ENCODE results near the gene PHLDB2.

PHLDB2 gene

DNA sequence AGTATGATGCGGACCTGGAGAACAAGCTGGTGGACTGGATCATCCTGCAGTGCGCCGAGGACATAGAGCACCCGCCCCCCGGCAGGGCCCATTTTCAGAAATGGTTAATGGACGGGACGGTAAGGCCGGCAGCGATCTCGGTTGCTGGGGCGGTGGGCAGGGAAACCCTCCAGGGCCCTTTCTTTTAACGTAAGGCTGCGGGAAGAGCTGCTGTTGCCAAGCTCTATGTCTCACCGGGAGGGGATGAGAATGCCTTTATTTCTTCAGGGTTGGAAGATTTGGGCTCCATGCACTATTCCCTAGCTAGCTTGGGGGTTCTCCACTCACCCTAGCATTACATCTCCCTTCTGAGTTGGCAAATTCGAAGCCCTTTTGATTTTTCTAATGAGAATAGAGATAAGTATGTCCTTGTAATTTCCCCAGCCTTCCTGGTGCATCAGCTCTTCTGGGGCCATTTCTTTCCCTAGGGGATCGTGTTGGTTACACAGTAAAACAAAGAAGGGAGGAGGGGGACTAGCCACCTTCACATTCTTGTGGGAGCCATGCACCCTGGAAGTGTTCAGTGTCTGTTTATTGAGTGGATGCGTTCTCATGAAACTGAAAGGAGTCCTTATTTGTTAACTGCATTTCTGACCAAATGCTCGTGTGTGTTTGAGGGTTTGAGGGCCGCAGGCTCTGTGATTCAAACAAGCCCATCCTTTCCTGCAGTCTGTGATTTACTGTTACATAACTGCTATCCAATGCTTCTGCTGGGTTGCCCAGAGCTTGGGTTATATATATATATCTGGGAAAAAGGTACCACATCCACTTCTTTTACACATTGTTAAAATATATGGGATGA is 140.6 kb downstream of the PHLDB2 start:
- no peak for DNase-seq (ENCODE audit: low spot score)

DNA sequence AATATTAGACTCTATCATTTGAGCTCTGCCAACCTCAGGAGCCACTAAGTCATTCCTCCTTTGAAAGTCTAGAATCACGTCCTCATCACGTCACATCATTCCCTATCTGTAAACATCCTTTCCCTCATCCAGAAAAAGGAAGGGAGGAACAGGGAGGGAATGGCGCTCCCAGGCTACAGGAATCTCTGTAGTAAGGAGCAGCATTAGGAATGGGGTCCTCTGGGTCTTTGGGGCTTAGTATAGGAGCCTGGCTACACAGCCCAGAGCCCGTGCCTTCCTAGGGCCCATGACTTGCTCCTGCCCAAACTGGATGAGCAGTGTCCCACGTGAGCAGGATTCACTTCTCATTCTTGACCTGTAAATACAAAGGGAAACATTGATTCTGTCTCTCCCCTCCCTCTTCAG is 141.3 kb downstream of the PHLDB2 start:
- DNase-seq (ENCODE audit: low spot score) = no peak

DNA sequence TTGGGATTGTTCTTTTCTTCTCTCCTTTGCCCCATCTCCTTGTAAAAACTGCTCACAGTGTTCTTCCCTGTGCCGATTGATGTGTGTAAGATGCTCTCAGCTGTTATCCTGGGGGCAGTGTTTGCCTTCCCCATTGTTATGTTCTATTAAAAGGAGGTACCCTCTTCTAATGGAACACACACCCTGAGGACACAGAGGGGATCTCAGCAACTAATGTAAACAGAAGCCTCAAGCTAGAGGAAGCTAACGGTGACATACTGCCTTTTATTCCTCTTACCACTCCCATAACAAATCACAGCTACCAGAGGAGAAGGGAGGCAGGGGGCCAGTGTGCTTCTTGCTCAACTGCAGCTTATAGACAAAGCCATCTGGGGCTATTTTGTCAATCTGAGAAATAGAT is 141.9 kb downstream of the PHLDB2 start:
- DNase-seq (ENCODE audit: low spot score) = no peak

DNA sequence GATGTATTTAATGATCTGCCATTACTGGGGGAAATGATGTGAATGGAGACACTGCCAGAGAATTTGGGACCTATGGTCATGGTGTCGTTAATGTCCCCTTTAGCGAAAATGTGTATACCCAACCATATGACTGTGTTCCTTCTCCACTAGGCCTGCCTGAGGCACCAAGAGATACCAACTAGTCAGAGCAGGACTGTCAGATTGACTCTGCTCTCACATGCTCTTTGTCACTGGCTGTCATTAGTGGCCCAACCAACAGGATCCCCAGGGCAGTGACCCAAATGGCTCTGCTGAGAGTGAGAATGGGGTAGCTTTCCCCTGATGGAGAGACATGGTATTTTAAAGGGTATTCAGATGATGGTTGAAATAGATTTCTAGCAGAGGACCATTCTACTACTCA is 142.5 kb downstream of the PHLDB2 start:
- DNase-seq (ENCODE audit: low spot score) = no peak

DNA sequence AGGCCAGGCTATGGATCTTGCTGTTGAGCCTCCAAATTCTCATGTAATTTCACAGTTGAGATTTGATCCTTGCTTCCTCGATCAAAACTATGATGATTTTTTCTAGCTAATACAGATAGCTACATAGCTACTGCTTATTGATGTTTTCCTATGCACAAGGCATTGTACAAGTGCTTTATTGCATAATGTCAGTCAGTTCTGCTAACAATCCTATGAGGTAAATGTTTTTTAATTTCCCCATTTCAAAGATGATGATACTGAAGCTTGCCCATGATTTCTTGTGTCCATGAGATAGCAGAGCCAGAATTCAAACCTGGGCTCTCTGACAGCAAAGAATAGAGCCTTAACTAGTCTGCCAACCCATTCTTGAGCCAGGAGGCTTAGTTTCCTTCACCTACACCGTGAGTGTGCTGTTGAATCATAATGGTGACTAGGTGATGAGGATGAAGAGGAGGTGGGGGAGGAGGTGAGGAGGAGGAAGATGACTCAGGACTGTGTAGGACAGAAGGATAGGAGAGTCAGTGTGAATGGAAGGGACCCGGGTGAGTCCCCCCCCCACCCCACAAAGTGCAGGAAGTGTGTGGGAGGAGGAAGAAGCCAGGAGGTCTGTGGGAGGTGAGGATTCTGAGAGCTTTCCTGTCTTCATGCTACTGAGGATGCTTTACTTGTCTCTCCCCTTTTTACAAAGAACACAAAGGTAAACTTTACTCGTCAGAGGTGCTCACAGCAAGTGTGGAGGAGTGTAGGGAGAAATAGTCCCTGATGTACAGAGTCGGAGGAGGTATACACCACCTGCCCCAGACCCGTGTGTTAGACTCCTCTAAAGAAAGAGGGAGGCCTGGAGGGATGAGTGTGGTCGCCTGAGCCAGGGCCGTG is 143.3 kb downstream of the PHLDB2 start:
- peak; percentile 51 for DNase-seq (ENCODE audit: low spot score)

DNA sequence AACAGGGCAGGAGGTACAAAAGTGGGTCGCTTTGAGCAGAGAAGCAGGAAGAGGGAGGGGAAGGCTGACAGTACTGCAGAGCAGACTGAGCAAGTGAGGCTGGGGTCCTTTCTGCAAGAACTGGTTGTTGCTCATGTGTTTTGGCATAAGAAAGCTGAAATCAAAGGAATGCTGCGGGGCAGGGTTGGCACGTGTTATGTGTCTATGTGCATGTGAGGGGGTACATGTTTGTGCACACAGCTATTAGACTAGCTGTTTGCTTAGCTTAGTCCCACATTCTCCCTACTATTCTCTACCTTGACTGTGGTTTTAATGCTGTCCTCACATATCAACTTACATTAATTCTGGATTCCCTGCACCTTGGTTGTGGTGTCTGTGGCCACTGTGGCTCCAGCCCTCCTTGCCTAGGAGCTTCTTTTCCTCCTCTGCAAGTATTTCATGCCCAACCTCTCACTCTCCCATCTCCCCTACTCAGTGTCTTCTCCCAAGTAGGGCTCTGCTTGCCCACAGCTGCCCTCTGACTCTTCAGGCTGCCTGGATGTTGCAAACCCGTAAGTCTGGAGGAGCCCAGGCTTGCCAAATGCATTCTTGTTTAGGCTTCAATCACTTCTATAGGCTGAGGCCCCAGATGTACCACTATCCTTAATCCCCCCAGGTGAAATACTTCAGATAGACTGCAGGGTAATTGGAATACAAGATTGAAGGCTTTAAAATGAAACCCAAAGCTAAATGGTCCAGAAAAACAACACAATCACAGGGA is 144.4 kb downstream of the PHLDB2 start:
- DNase-seq (ENCODE audit: low spot score) = no peak

DNA sequence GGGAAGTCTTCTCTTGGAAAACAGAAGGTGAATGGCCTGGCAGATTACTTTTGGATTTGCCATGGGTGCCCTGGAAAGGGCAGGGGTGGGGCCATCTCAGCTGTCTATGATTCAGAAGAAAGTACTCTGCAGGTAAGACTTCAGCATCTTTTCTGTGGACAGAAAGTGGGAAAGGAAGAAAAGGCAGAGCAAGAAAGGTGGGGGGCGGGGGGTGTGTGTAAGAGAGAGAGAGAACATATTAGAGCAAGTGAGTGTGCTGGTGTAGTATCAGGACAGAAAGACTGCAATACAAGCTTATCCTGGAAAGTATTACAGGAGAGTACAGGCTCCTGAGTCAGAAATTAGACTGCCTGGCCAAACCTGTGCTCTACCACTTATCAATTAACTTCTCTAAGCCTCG is 145.1 kb downstream of the PHLDB2 start:
- DNase-seq (ENCODE audit: low spot score) = no peak

DNA sequence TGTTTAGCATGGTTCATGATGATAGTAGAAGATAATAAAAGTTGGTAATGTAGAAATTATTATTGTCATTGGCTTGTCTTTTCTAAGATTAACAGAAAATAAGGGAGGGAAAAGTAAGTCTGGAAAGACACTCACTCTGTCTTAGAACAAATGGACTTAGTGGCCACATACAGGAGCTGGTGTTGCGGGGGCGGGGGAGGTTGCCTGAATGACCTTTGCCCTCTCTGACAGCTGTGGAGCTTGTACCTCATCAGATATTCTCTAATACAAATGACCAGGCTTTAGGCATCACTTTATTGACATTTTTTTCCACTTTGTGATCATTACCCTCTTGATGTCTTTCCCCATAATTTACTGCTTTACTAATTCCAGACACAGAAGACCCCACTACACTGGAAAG is 145.6 kb downstream of the PHLDB2 start:
- no peak for DNase-seq (ENCODE audit: low spot score)

DNA sequence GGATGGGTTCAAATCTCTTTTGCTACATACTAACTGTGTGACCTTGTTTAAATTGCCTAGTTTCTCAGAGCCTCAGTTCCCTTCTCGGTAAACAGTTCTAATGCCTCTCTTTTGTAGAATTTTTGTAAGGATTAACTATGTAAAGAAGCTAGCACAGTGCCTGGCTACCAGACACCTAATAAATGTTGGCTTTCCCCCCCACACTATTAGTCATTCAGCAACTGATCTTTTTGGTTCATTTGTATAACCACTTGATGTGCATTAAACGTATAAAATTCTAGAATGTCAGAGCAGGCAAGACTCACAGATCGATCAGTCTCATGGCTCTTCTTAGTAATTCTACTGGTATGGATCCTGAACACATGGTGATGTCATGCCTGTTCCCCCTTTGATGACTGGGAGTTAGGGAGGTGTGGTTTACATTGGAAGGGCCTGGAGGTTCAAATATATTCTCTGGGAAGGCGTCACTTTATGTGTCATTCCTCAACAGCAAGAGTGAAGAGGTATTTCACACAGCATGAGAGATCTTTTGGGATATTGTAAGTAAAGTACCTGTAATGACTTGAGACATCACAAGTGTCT is 146.1 kb downstream of the PHLDB2 start:
- DNase-seq (ENCODE audit: low spot score) = no peak

DNA sequence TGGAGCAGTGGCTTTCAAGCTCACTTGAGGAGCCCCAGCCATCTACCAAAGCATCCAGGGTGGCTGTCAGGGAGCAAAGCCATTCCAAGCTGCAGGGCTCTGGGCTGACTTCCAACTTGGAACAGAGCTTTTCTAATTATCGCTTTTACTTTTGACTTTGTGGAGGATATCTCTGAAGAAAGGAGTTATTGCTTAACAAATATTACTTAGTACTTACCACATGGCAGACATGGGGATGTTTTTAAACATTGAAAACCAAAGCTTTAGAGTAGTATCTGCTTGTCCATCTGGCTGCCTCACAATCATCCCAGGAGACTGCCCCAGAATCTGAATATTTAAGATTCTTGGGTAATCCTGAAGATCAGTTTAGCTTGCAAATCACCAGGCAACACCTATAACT is 148.6 kb downstream of the PHLDB2 start:
- no peak for DNase-seq (ENCODE audit: low spot score)

DNA sequence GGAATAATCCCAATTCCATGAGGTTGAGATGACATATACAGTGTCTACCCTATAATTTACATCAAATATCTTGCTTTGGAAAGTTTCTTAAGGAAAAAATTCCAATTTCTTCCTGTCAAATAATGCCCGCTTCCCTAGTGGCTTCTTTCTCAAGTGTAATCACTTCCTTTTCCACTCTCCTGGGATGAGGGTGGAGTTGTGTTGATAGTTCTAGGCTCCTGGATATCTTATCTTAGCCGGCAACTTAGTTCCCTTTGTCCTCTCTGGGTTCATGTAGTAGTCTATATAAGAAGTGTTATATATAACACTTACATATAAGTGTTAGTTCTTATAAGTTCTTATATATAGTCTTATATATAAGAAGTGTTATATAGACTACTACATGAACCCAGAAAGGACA is 150.6 kb downstream of the PHLDB2 start:
- DNase-seq (ENCODE audit: low spot score) = no peak

DNA sequence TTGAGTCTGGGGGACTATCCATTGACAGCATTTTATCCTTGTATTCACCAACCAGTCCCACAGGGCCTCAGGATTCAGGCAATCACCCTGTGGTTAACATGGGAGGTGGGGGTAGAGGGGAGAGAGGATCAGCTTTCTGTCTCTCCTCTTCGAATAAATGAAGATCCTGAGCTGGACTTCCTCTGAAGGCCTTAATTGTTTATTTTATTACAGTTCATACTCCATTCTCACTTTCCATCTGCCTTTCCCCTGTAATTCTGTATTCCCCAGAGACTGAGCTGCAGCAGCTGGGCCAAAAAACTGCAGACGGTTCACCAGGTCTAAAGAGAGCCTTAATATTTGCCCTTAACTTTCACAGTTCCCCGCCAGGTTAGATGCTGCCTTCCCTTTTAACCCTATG is 151.6 kb downstream of the PHLDB2 start:
- DNase-seq (ENCODE audit: low spot score) = no peak

DNA sequence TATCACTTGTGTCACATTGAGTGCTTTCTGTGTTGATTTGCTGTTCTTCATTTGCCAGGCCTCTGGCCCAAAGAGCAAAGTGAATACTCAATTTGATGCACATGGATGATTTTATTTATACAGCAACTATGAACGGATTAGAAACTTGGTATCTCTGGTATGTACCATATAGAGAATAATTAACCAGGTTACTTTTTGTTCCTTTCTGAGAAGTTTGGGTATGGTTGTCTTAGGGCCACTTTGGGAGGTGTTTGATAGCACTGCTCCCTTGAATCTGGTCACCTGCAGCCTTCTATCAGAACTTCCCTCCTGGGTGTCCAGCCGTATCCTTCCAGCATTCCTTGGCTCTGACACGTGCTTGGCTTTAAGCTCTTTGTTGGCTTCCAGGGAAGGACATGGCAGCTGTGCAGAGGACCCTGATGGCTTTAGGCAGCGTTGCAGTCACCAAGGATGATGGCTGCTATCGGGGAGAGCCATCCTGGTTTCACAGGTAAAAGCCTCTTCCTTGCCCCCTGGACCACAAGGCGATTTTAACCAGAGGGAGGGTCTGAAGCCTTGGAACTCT is 152.4 kb downstream of the PHLDB2 start:
- DNase-seq (ENCODE audit: low spot score) = no peak

DNA sequence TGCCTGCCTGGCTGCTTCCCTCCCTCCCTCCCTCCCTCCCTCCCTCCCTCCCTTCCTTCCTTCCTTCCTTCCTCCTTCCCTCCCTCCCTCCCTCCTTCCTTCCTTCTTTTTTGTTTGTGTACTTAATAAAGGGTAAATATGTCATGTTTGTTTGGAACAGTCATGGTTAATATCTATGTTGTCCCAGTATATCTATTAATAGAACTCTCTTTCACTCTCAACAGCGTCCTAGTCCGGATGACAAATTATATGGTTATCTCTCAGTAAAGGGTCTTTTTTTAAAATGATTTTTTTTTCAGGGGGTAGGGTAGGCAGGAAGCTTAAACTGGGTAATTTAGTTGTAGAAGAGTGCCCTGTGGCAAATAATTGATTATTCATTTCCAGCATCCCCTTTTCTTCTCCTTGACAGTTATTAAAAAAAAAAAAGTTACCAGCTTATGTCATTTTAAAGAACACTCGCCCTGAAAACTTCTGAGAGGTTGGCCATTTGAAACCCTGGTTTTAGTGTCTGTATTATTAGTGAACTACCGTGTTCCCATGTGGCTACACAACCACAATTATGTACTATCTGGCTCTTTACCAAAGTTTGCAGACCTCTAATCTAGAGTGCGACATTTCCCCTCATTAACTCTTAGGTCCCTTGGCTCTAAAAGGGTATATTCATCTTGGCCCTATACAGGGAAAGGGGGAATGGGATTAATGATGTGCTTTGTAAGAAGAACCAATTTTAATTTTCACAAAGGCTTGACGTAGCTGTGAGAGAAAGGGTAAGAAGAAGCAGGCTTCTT is 153.3 kb downstream of the PHLDB2 start:
- no peak for DNase-seq (ENCODE audit: low spot score)

DNA sequence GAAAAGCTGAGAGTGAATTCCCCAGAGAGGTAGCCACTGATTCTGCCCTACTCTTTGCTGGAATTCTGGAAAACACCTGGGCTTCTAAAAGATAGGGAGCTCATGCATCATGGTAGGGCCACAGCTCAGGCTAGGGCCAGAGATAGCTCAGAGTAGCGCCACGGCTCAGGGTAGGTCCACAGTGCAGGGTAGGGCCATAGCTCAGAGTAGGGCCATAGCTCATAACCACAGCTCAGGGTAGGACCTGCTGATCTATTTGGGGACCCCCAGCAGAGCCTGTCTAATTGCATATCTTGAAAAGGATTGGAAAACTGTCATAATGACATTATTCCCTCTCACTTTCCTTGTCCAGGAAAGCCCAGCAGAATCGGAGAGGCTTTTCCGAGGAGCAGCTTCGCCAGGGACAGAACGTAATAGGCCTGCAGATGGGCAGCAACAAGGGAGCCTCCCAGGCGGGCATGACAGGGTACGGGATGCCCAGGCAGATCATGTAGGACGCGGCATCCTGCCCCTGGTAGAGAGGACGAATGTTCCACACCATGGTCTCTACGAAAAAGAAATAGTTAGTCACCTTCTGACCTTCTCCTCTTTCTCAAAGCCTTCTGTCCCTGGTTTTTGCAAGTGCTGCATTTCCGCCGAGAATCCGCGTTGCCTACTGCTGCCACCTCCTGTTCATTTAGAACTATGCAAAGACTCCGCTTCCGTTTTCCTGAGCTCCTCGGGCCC is 154.2 kb downstream of the PHLDB2 start:
- DNase-seq (ENCODE audit: low spot score) = peak; percentile 72

DNA sequence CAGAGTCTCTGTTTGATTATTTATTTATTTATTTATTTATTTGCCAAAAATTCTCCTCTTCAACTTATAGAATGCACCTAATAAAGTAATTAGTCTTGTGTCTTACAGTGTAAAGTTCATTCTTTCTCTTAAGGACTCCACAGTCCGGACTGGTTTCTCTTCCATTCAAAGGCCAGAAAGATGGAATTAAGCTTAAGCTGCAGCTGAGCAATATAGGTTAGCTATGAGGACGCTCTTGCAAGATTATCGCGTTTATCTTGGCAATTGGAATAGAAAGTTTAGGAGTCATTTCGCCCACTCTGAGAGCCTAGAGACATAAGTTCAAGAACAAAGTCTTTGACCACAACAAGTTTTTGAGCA is 154.7 kb downstream of the PHLDB2 start:
- DNase-seq (ENCODE audit: low spot score) = no peak

DNA sequence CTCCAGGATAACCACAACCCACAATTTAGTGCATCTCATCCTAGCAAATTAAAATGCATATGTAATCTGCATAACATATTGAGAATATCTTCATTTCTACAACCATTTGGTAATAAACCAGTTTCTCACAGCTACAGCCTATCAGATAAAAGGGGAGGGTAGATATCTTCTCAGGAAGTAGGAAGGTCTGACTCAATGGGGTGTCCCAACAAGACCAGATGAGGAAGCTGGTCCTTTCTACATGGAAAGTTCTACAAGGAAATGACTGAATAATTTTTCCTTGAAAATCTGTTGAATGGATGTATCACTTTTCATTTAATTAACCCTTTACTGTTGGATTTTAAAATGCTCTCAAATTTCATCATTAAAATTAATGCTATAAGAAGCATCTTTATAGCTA is 158.0 kb downstream of the PHLDB2 start:
- DNase-seq (ENCODE audit: low spot score) = peak; percentile 64

DNA sequence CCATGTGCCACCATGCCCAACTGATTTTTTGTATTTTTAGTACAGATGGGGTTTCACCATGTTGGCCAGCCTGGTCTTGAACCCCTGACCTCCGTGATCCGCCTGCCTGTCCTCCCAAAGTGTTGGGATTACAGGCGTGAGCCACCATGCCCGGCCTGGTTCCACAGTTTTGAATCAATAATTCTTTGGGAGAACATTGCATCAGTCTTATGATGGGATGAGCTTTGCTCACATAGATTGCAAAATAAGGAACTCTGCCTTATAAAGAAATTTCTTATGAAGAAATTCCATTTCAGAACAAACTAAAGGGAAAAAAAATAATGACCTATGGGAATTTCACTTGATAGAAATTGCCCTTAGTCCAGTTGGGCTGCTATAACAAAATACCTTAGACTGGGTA is 159.6 kb downstream of the PHLDB2 start:
- DNase-seq (ENCODE audit: low spot score) = no peak

DNA sequence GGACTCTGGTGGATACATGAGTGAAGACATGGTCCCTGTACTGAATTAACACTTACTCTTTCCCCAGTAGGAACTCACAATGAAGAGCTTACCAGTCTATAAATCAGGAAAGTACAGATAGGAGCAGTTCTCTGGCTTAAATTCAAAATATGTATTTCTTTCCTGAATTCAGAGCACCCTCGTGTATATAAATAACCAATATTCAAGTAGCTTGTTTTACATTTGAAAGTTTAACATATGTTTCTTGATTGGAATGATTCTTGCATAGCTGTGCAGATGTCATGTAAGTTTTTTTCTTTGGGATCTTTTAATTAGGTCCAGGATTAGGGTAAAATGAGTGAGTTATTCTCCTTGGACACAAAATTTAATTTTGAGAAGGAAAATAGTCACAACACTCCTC is 160.7 kb downstream of the PHLDB2 start:
- DNase-seq (ENCODE audit: low spot score) = no peak

DNA sequence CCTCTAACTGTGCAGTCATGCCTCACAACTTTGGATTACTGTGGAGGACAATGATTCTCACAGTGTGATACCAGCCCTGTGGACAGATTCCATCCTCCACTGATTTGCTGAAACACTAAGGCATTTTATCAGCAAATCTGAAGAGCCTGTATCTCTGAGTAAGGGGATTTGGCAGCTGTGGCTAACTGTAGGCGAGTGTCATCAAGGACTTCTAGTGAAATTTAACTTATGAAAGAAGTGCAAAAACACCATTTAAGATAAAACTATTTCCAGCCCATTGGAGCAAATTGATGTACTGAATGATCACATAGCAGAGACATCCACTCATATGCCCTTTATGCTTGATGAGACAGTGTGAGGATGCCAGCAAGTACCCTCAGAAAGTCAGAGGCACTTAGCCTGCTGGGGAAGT is 161.6 kb downstream of the PHLDB2 start:
- no peak for DNase-seq (ENCODE audit: low spot score)
